ENCODE data around the gene PLEKHH2.
A peak's percentile ranks its signal among the peaks of the same experiment; 100 is the strongest.

Gene PLEKHH2

DNA sequence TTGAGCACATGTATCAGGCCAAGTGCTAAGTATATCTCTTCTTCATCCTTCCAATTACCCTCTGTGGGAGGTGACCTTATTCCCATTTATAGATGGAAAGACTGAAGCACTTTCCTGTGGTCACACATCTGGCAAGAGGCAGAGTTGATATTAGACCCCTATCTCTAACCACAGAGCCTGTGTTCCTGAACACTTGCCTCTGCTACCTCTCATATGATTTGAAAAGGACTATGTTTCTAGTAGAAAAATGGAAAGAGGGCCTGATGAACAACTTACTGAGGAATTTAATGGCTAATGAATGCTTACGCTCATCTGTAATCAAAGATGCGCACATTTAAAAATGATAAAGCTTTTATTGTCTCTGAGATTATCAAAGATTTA, 90.6 kb downstream of the PLEKHH2 start:
- H3K27ac ChIP-seq = no peak overlapping the region
- TF ChIP-seq, protein P1, sequence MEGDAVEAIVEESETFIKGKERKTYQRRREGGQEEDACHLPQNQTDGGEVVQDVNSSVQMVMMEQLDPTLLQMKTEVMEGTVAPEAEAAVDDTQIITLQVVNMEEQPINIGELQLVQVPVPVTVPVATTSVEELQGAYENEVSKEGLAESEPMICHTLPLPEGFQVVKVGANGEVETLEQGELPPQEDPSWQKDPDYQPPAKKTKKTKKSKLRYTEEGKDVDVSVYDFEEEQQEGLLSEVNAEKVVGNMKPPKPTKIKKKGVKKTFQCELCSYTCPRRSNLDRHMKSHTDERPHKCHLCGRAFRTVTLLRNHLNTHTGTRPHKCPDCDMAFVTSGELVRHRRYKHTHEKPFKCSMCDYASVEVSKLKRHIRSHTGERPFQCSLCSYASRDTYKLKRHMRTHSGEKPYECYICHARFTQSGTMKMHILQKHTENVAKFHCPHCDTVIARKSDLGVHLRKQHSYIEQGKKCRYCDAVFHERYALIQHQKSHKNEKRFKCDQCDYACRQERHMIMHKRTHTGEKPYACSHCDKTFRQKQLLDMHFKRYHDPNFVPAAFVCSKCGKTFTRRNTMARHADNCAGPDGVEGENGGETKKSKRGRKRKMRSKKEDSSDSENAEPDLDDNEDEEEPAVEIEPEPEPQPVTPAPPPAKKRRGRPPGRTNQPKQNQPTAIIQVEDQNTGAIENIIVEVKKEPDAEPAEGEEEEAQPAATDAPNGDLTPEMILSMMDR (conservative IDR thresholded peaks at IDR 0.05; ENCODE audit: low read depth) = no peak
- POLR2A ChIA-PET (ENCODE audit: low non-redundant PET) = no interaction called here
- CTCF ChIA-PET = interaction anchor here (0.5 kb wide), 1 partner anchor 11 kb away, joined by 3 read pairs; no protein-coding TSS in a partner anchor
- DNase-seq (ENCODE audit: low spot score) = no peak

DNA sequence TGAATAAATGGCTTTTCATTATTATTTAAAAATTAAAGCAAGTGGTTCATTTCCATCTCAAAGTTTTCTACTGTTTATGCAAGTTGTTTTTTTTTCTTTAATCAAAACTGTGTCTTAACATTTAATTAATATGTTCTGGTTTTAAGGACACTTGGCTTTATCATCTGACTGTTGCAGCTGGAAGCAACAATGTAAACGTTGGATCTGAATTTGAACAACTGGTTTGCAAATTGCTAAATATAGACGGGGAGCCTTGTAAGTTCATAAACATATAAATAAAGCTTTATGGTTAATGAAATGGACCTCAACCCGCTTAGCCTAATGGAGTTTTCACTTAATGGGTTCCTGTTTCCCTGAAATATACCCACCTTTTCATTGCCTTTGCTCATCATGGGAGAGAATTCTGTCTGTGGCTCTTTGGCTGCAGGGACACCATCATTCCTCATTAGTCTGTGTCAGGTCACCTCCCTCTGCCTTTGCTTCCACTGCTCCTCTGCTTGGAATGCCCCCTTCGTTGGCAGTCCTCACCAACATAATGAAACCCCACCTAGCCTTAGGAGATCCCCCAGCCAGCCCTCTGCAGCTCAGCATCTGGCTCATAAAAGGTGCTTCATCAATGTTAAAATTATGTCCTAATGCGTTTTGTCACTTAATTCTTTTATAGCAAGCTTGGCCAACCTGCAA, 92.6 kb downstream of the PLEKHH2 start:
- H3K27ac ChIP-seq = no peak overlapping the region
- DNase-seq (ENCODE audit: low spot score) = no peak
- TF ChIP-seq, protein P1 (conservative IDR thresholded peaks at IDR 0.05; ENCODE audit: low read depth) = no peak
- ChIA-PET POLR2A (ENCODE audit: low non-redundant PET) (no interaction called here), CTCF (interaction anchor here (0.7 to 1.2 kb wide), 2 partner anchors 44 to 125 kb away, joined by 3 to 4 read pairs; partner anchors contain the start of gene DYNC2LI1)

DNA sequence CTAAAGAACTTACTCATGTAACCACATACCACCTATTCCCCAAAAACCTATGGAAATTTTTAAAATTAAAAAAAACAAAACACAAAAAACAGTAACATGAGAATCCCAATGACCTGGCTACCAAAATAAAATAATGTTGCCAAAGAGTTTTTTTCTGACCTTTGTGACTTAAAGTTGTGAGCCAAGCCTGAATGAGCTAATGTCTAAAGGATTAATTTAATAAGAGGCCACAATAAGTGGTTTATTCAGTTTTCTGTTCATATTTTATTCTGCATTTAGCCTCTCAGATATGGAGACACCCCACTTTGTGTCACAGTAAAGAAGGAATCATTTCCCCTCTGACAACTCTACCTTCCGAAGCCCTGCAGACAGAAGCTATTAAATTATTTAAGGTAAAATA, 94.2 kb downstream of the PLEKHH2 start:
- H3K27ac ChIP-seq = no peak overlapping the region
- DNase-seq (ENCODE audit: low spot score) = no peak
- TF ChIP-seq, protein P1 (conservative IDR thresholded peaks at IDR 0.05; ENCODE audit: low read depth) = no peak
- ChIA-PET POLR2A (ENCODE audit: low non-redundant PET) (no interaction called here), CTCF (no interaction called here)

DNA sequence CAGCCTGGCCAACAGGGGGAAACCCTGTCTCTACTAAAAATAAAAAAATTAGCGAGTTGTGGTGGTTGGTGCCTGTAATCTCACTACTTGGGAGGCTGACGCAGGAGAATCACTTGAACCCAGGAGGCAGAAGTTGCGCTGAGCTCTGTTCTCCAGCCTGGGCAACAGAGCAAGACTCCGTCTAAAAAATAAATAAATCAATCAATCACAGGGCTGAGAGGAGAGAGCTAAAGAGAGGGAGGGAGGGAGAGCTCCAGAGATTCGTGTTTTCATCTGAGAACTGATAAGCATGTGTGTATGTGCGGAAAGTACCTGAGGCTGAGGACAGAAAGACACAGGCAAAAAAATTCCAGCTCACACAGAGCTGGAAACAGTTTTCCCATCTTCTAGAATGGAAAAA, 99.6 kb downstream of the PLEKHH2 start:
- DNase-seq (ENCODE audit: low spot score) = no peak
- CTCF ChIA-PET = no interaction called here
- POLR2A ChIA-PET (ENCODE audit: low non-redundant PET) = no interaction called here
- H3K27ac ChIP-seq = no peak overlapping the region
- TF ChIP-seq, protein P1 (conservative IDR thresholded peaks at IDR 0.05; ENCODE audit: low read depth) = no peak

DNA sequence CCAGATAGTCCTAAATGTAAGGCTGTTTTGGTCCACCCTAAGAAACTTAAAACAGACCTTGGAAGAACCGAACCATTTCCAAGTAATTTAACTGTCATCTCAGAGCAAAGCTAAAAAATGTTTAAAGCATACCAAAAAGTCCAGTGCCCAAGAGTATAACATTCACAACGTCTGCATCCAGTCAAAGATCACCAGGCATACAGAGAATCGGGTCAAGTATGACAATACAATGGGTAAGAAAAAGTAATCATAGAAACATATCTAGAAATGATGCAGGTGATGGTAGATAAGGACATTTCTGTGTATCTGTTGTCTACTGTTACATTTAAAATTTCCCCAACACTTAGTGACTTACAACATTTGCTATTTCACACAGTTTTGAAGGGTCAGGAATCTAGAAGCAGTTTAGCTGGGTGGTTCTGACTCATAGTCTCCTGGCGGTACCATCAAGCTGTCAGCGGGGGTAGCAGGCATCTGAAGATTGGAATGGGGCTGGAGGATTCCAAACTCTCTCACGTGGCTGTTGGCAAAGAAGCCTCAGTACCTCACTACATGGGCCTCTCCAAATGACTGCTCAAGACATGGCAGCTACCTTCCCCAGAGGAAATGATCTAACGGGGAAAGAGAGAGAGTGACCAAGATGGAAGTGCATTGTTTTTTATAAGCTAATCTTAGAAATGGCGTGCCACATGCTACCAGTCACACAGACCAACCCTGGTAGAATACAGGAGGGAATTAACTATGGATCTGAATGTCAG, 100.2 kb downstream of the PLEKHH2 start:
- POLR2A ChIA-PET (ENCODE audit: low non-redundant PET) = no interaction called here
- TF ChIP-seq, protein P1 (conservative IDR thresholded peaks at IDR 0.05; ENCODE audit: low read depth) = no peak
- DNase-seq (ENCODE audit: low spot score) = peak; percentile 3
- H3K27ac ChIP-seq = no peak overlapping the region
- CTCF ChIA-PET = no interaction called here

DNA sequence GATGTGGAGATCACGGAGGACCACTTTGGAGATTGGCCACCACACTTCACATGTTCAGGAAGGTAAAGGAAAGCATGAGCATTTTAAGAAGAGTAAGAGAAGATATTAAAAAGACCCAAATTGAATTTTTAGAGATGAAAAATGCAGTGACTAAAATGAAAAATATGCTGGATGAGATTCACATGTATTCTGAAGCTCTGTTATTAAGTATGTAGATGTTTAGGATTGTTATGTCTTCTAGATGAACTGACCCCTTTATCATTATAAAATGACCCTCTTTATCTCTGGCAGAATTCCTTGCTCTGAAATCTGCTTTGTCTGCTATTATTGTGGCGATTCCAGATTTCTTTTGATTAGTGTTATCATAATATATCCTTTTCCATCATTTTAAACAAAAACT, 100.8 kb downstream of the PLEKHH2 start:
- TF ChIP-seq, protein P1 (conservative IDR thresholded peaks at IDR 0.05; ENCODE audit: low read depth) = no peak
- CTCF ChIA-PET = no interaction called here
- H3K27ac ChIP-seq = no peak overlapping the region
- POLR2A ChIA-PET (ENCODE audit: low non-redundant PET) = no interaction called here
- no peak for DNase-seq (ENCODE audit: low spot score)

Measured in RWPE1 (cell line).